ENCODE results near the gene CD74.

- TF ChIP-seq CTCF (IDR thresholded peaks at IDR 0.05) = no peak
- no peak for TF ChIP-seq POLR2A (IDR thresholded peaks at IDR 0.05)
- TF ChIP-seq POLR2AphosphoS5 (IDR thresholded peaks at IDR 0.05) = no peak
Observed at GRCh38 chr5:150377964-150378694, 34.6 kb downstream of the CD74 start.

All from prostate gland (tissue), 2 donors.